H9 (cell line): ENCODE data around the gene CAMK2G. TPM values are rescaled to one million over a fixed set of nuclear protein-coding genes. Genes with fewer than 3 reads are reported as not detected.

ENCODE experiments used
- DNase-seq: peaks from one replicate; pipeline ENCODE4 v3.0.0-alpha.2; 2017
- H2AFZ ChIP-seq: one replicate; pipeline ENCODE4 v1.6.1; 2013; ENCODE audit warnings: mild to moderate bottlenecking, low read length, control low read depth, moderate library complexity
- H2AK5ac ChIP-seq: 2 replicates; pipeline ENCODE4 v1.6.1; 2013; ENCODE audit warnings: low read length, control low read depth, mixed read lengths; ENCODE audit not compliant: insufficient read length
- H2BK120ac ChIP-seq: one replicate; pipeline ENCODE4 v1.6.1; 2013; ENCODE audit warnings: low read depth, mild to moderate bottlenecking, low read length, control low read depth, inconsistent platforms; ENCODE audit not compliant: poor library complexity, severe bottlenecking
- H2BK12ac ChIP-seq: 2 replicates; pipeline ENCODE4 v1.6.1; 2013; ENCODE audit warnings: low read length, control low read depth, mixed read lengths, low read depth; ENCODE audit not compliant: insufficient read length
- H2BK15ac ChIP-seq: 2 replicates; pipeline ENCODE4 v1.6.1; 2013; ENCODE audit warnings: low read depth, low read length, control low read depth
- H2BK20ac ChIP-seq: one replicate; pipeline ENCODE4 v1.6.1; 2013; ENCODE audit warnings: low read depth, mild to moderate bottlenecking, low read length, control low read depth, inconsistent platforms; ENCODE audit not compliant: poor library complexity, severe bottlenecking
- H2BK5ac ChIP-seq: 2 replicates; pipeline ENCODE4 v1.6.1; 2013; ENCODE audit warnings: low read length, control low read depth, mixed read lengths; ENCODE audit not compliant: insufficient read length
- H3K14ac ChIP-seq: 2 replicates; pipeline ENCODE4 v1.6.1; 2013; ENCODE audit warnings: low read length, control low read depth; ENCODE audit not compliant: insufficient read depth
- H3K18ac ChIP-seq: 2 replicates; pipeline ENCODE4 v1.6.1; 2013; ENCODE audit warnings: low read depth, mild to moderate bottlenecking, mixed read lengths, low read length, control low read depth; ENCODE audit not compliant: insufficient read length
- H3K23ac ChIP-seq: 2 replicates; pipeline ENCODE4 v1.6.1; 2013; ENCODE audit warnings: low read length, control low read depth, mixed read lengths, low read depth; ENCODE audit not compliant: insufficient read length
- H3K23me2 ChIP-seq: 2 replicates; pipeline ENCODE4 v1.6.1; 2013; ENCODE audit warnings: low read depth, mild to moderate bottlenecking, mixed read lengths, low read length, control low read depth; ENCODE audit not compliant: insufficient read length, poor library complexity, severe bottlenecking
- H3K27ac ChIP-seq: 2 replicates; pipeline ENCODE4 v1.5.1; 2013; ENCODE audit warnings: low read length, control low read depth, mixed read lengths, low read depth; ENCODE audit not compliant: insufficient read length
- H3K27me3 ChIP-seq: 2 replicates; pipeline ENCODE4 v1.6.1; 2013; ENCODE audit warnings: low read length, control low read depth, inconsistent platforms; ENCODE audit not compliant: insufficient read depth
- H3K4ac ChIP-seq: 2 replicates; pipeline ENCODE4 v1.6.1; 2013; ENCODE audit warnings: low read depth, mild to moderate bottlenecking, control low read depth, inconsistent platforms, low read length, moderate library complexity
- H3K4me1 ChIP-seq: 2 replicates; pipeline ENCODE4 v1.6.1; 2013; ENCODE audit warnings: low read length, control low read depth, inconsistent platforms; ENCODE audit not compliant: insufficient read depth
- H3K4me2 ChIP-seq: 2 replicates; pipeline ENCODE4 v1.6.1; 2013; ENCODE audit warnings: low read length, control low read depth, mixed read lengths; ENCODE audit not compliant: insufficient read length, insufficient read depth
- H3K56ac ChIP-seq: 2 replicates; pipeline ENCODE4 v1.6.1; 2013; ENCODE audit warnings: low read depth, mild to moderate bottlenecking, mixed read lengths, low read length, control low read depth; ENCODE audit not compliant: insufficient read length
- H3K79me1 ChIP-seq: 2 replicates; pipeline ENCODE4 v1.6.1; 2013; ENCODE audit warnings: low read depth, mild to moderate bottlenecking, moderate library complexity, low read length, control low read depth, inconsistent platforms; ENCODE audit not compliant: insufficient read depth, poor library complexity, severe bottlenecking
- H3K79me2 ChIP-seq: 2 replicates; pipeline ENCODE4 v1.6.1; 2013; ENCODE audit warnings: low read length, control low read depth, inconsistent platforms; ENCODE audit not compliant: insufficient read depth
- H3K9ac ChIP-seq: 2 replicates; pipeline ENCODE4 v1.6.1; 2013; ENCODE audit warnings: low read length, control low read depth, mixed read lengths; ENCODE audit not compliant: insufficient read length; ENCODE audit errors: extremely low read depth
- H3K9me3 ChIP-seq: one replicate; pipeline ENCODE4 v1.6.1; 2013; ENCODE audit warnings: low read depth, low read length, inconsistent platforms; ENCODE audit not compliant: control insufficient read depth
- H3T11ph ChIP-seq: one replicate; pipeline ENCODE4 v1.6.1; 2013; ENCODE audit warnings: mild to moderate bottlenecking, low read length, control low read depth, inconsistent platforms
- H4K20me1 ChIP-seq: one replicate; pipeline ENCODE4 v1.6.1; 2013; ENCODE audit not compliant: control insufficient read depth, insufficient read length, insufficient read depth
- H4K5ac ChIP-seq: 2 replicates; pipeline ENCODE4 v1.6.1; 2013; ENCODE audit warnings: low read depth, mild to moderate bottlenecking, mixed read lengths, low read length, control low read depth; ENCODE audit not compliant: insufficient read length
- H4K8ac ChIP-seq: replicated peaks from 2 replicates; pipeline ENCODE4 v1.6.1; 2013; ENCODE audit warnings: low read length, control low read depth, mixed read lengths, low read depth; ENCODE audit not compliant: insufficient read length
- H4K91ac ChIP-seq: 2 replicates; pipeline ENCODE4 v1.6.1; 2013; ENCODE audit warnings: low read depth, mild to moderate bottlenecking, moderate library complexity, mixed read lengths, low read length, control low read depth; ENCODE audit not compliant: insufficient read length
- H3K27ac Mint-ChIP-seq, 3 experiments: 2 replicates in 2 of 3; 3 replicates in 1 of 3; pipeline ENCODE4 v1.8.0; 2020 to 2021; ENCODE audit warnings: mixed read lengths in 3 of 3, mild to moderate bottlenecking in 1 of 3, moderate library complexity in 1 of 3
- H3K27me3 Mint-ChIP-seq: 2 replicates; pipeline ENCODE4 v1.8.0; 2021; ENCODE audit warnings: low read depth, mild to moderate bottlenecking, moderate library complexity, mixed read lengths
- H3K36me3 Mint-ChIP-seq, 3 experiments: 2 replicates in 2 of 3; 3 replicates in 1 of 3; pipeline ENCODE4 v1.8.0; 2020 to 2021; ENCODE audit warnings: low read depth in 3 of 3, mixed read lengths in 3 of 3; ENCODE audit not compliant: insufficient read depth in 1 of 3
- H3K4me1 Mint-ChIP-seq, 2 experiments: 2 replicates each; pipeline ENCODE4 v1.8.0; 2020; ENCODE audit warnings: mixed read lengths in 2 of 2
- H3K4me3 Mint-ChIP-seq, 2 experiments: 2 replicates in 1 of 2; 3 replicates in 1 of 2; pipeline ENCODE4 v1.8.0; 2020 to 2021; ENCODE audit warnings: mild to moderate bottlenecking in 2 of 2, mixed read lengths in 2 of 2, moderate library complexity in 1 of 2
- H3K9me3 Mint-ChIP-seq, 2 experiments: 2 replicates in 1 of 2; 3 replicates in 1 of 2; pipeline ENCODE4 v1.8.0; 2020; ENCODE audit warnings: mild to moderate bottlenecking in 2 of 2, mixed read lengths in 2 of 2, moderate library complexity in 1 of 2
- WGBS: extraction: QIAGEN DNeasy Blood & Tissue Kit; methylation state at CpG from one replicate; pipeline ENCODE4 v1.1.7; 2013; ENCODE audit warnings: missing lambda C conversion rate, low lambda C conversion rate, mixed read lengths; ENCODE audit not compliant: insufficient read length; ENCODE audit errors: extremely low coverage; 5-methylcytosine and 5-hydroxymethylcytosine counted together
- total RNA-seq: library from RNA; stranded (reverse); gene quantifications from 2 replicates; pipeline ENCODE4 v1.2.1, GENCODE V29; 2021
- TF ChIP-seq, protein P1 (sequence below): fragments of 200-600 bp; sonication (generic); conservative IDR thresholded peaks from 3 replicates; pipeline ENCODE4 v1.8.0; 2021; ENCODE audit warnings: antibody characterized with exemption, mild to moderate bottlenecking

Gene CAMK2G
- total RNA-seq, 1 experiment from 2014 or later: 31.8 TPM

DNA sequence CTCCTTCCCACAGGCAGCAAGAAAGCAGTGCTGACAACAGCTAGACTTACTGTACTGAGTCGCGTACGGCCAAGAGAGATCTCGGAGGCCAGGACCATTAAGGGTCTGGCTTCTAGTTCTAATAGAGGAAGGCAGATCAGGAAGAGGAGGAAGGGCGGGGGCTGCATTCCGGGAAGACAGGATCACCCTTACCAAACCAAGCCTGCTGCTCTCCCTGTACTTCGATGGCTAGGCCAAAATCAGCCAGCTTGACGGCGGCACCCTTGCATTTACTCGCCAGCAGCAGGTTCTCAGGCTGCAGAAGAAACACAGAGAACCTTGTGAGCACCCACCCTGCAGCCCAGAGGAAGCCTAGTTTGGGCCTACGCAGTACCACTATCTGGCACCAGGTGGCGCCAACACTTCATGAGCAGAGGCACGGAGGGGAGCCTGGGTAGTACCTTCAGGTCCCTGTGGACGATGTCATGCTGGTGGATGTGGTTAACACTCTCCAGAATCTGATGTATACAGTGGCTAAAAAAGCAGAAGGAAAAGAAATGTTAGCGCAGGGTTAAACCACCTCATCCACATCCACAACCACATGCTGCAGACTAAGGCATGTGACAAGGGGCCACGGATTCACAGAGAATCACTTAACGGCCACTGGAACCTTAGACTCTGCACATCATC, 25.4 kb downstream of the CAMK2G start:
- no peak overlapping the region for H4K5ac ChIP-seq

More for the DNA sequence above, 25.4 kb downstream of the CAMK2G start:
- no peaks in the 10 kb centered on the region for H3K23me2 ChIP-seq
- no peak overlapping the region for H2BK5ac ChIP-seq
- no peak overlapping the region for H3K14ac ChIP-seq
- no peak overlapping the region for H3K27ac ChIP-seq
- H4K20me1 ChIP-seq: no peaks in the 10 kb centered on the region
- no peak overlapping the region for H2BK12ac ChIP-seq
- no peak overlapping the region for H2AK5ac ChIP-seq
- H3K9ac ChIP-seq: no peak overlapping the region
- peaks cover 8 to 17% of the 10 kb centered on the region in 2 experiments for H3K4me1 Mint-ChIP-seq
- no peak overlapping the region for H3K56ac ChIP-seq
- TF ChIP-seq, protein P1, sequence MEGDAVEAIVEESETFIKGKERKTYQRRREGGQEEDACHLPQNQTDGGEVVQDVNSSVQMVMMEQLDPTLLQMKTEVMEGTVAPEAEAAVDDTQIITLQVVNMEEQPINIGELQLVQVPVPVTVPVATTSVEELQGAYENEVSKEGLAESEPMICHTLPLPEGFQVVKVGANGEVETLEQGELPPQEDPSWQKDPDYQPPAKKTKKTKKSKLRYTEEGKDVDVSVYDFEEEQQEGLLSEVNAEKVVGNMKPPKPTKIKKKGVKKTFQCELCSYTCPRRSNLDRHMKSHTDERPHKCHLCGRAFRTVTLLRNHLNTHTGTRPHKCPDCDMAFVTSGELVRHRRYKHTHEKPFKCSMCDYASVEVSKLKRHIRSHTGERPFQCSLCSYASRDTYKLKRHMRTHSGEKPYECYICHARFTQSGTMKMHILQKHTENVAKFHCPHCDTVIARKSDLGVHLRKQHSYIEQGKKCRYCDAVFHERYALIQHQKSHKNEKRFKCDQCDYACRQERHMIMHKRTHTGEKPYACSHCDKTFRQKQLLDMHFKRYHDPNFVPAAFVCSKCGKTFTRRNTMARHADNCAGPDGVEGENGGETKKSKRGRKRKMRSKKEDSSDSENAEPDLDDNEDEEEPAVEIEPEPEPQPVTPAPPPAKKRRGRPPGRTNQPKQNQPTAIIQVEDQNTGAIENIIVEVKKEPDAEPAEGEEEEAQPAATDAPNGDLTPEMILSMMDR: peak; percentile 99
- H4K8ac ChIP-seq: no peak overlapping the region
- H3K79me1 ChIP-seq: no peaks in the 10 kb centered on the region
- no peak overlapping the region for H2AFZ ChIP-seq
- no peak overlapping the region for H4K91ac ChIP-seq
- no peaks in the 10 kb centered on the region for H3K4me1 ChIP-seq
- H3K4me3 Mint-ChIP-seq: no peak overlapping the region
- DNase-seq: peak; percentile 80
- H3K27me3 ChIP-seq: no peaks in the 10 kb centered on the region
- no peak overlapping the region for H3K4me2 ChIP-seq
- no peaks in the 10 kb centered on the region for H3K27me3 Mint-ChIP-seq
- H2BK120ac ChIP-seq: no peak overlapping the region
- H2BK20ac ChIP-seq: no peak overlapping the region
- no peak overlapping the region for H3K4ac ChIP-seq
- H3K27ac Mint-ChIP-seq: no peak overlapping the region
- no peaks in the 10 kb centered on the region for H3K9me3 Mint-ChIP-seq
- no peak overlapping the region for H3K18ac ChIP-seq
- H3K79me2 ChIP-seq: no peaks in the 10 kb centered on the region
- peaks cover 25 to 68% (median 50%) of the 10 kb centered on the region in 3 experiments; a peak in 6 of 7 replicates for H3K36me3 Mint-ChIP-seq
- no peaks in the 10 kb centered on the region for H3K9me3 ChIP-seq
- no CpG with 5 or more reads among the region's 17 CpGs for WGBS
- H2BK15ac ChIP-seq: no peak overlapping the region
- no peak overlapping the region for H3T11ph ChIP-seq
- H3K23ac ChIP-seq: no peak overlapping the region
